Liver (tissue), 9 donors: ENCODE measurements around the gene GPX4. TPM values are rescaled to one million over a fixed set of nuclear protein-coding genes. Genes with fewer than 3 reads are reported as not detected.
"Not testable (repeated sequence)": the region's sequence is repeated elsewhere in the genome, so short reads cannot be mapped to it uniquely, and the experiment has no call there.

Experiments used
- DNase-seq: peaks from one replicate; pipeline ENCODE4 v3.0.0-alpha.2; 2017; ENCODE audit warnings: low spot score
- H3K27ac ChIP-seq, 2 donors: one replicate each; pipeline ENCODE4 v1.7.0; 2013; ENCODE audit warnings: inconsistent platforms in 2 of 2, low read length in 2 of 2, control low read depth in 1 of 2, low read depth in 1 of 2, mild to moderate bottlenecking in 1 of 2
- H3K27me3 ChIP-seq, 4 donors: one replicate each; pipeline versions ENCODE4 v1.6.1 to v1.7.0; 2013; ENCODE audit warnings: low read length in 3 of 4, inconsistent platforms in 1 of 4, mild to moderate bottlenecking in 1 of 4, moderate library complexity in 1 of 4; ENCODE audit not compliant: control insufficient read depth in 4 of 4, insufficient read depth in 4 of 4
- H3K36me3 ChIP-seq, 4 donors: one replicate each; pipeline versions ENCODE4 v1.6.1 to v1.7.0; 2013; ENCODE audit warnings: low read length in 3 of 4, mild to moderate bottlenecking in 3 of 4, low read depth in 1 of 4, moderate library complexity in 1 of 4; ENCODE audit not compliant: control insufficient read depth in 4 of 4, insufficient read depth in 3 of 4
- H3K4me1 ChIP-seq, 4 donors: one replicate each; pipeline versions ENCODE4 v1.6.1 to v1.7.0; 2013; ENCODE audit warnings: low read length in 3 of 4, mild to moderate bottlenecking in 3 of 4, moderate library complexity in 1 of 4; ENCODE audit not compliant: control insufficient read depth in 4 of 4, insufficient read depth in 4 of 4
- H3K4me3 ChIP-seq, 3 donors: one replicate each; pipeline versions ENCODE4 v1.6.1 to v1.7.0; 2013; ENCODE audit warnings: low read length in 3 of 3, control low read depth in 1 of 3, low read depth in 1 of 3, mild to moderate bottlenecking in 1 of 3
- H3K9ac ChIP-seq, 2 donors: one replicate each; pipeline ENCODE4 v1.7.0; 2013; ENCODE audit warnings: low read length in 2 of 2, mild to moderate bottlenecking in 2 of 2, moderate library complexity in 2 of 2, control low read depth in 1 of 2, low read depth in 1 of 2
- H3K9me3 ChIP-seq, 4 donors: one replicate each; pipeline versions ENCODE4 v1.6.1 to v1.7.0; 2013; ENCODE audit warnings: low read length in 3 of 4; ENCODE audit not compliant: control insufficient read depth in 4 of 4
- EGR1 ChIP-seq, 2 donors: IDR thresholded peaks; 2 replicates each; pipeline ENCODE4 v1.6.1; 2016 to 2018; ENCODE audit warnings: antibody characterized with exemption in 2 of 2, low read depth in 2 of 2
- FOXA1 ChIP-seq: IDR thresholded peaks from 2 replicates; pipeline ENCODE4 v1.6.1; 2016; ENCODE audit warnings: antibody characterized with exemption
- FOXA2 ChIP-seq: IDR thresholded peaks from 2 replicates; pipeline ENCODE4 v1.6.1; 2016; ENCODE audit warnings: antibody characterized with exemption
- GABPA ChIP-seq, 2 donors: IDR thresholded peaks in 1 of 2; conservative IDR thresholded peaks in 1 of 2; 2 replicates each; pipeline ENCODE4 v1.6.1; 2016; ENCODE audit warnings: antibody characterized with exemption in 2 of 2, mild to moderate bottlenecking in 1 of 2, moderate library complexity in 1 of 2
- JUND ChIP-seq, 2 donors: IDR thresholded peaks; 2 replicates each; pipeline ENCODE4 v1.6.1; 2016; ENCODE audit warnings: antibody characterized with exemption in 2 of 2
- RAD21 ChIP-seq, 2 donors: IDR thresholded peaks; 2 replicates each; pipeline ENCODE4 v1.6.1; 2016; ENCODE audit warnings: antibody characterized with exemption in 2 of 2, mild to moderate bottlenecking in 2 of 2
- RXRA ChIP-seq, 2 donors: IDR thresholded peaks; 2 replicates each; pipeline ENCODE4 v1.6.1; 2017 to 2018; ENCODE audit warnings: antibody characterized with exemption in 2 of 2, mild to moderate bottlenecking in 1 of 2
- SP1 ChIP-seq: IDR thresholded peaks from 2 replicates; pipeline ENCODE4 v1.6.1; 2018; ENCODE audit warnings: antibody characterized with exemption, mild to moderate bottlenecking
- TAF1 ChIP-seq: conservative IDR thresholded peaks from 2 replicates; pipeline ENCODE4 v1.6.1; 2016; ENCODE audit warnings: antibody characterized with exemption, mild to moderate bottlenecking
- YY1 ChIP-seq: IDR thresholded peaks from 2 replicates; pipeline ENCODE4 v1.6.1; 2016; ENCODE audit warnings: antibody characterized with exemption, mild to moderate bottlenecking
- WGBS: extraction: QIAGEN DNeasy Blood & Tissue Kit; methylation state at CpG from one replicate; pipeline ENCODE4 v1.1.7; 2013; 5-methylcytosine and 5-hydroxymethylcytosine counted together
- polyA plus RNA-seq, 2 donors: library from polyadenylated mRNA; stranded (reverse) in 1 of 2; unstranded in 1 of 2; fragments of 200-250 nt in 1 of 2; fragments of >200 nt in 1 of 2; fragmentation: Nextera tagmentation in 1 of 2; extraction: Ambion mirVana in 1 of 2; gene quantifications; one replicate each; pipeline versions ENCODE4 v1.2.1 to v1.2.3, GENCODE V29; 2013 to 2015
- total RNA-seq, 2 donors: library from RNA; depleted of rRNA; stranded (reverse); fragments of >200 nt; gene quantifications; one replicate each; pipeline ENCODE4 v1.2.3, GENCODE V29; 2014
- TF ChIP-seq, protein P1 (sequence below): IDR thresholded peaks from 2 replicates; pipeline ENCODE4 v1.6.1; 2016; ENCODE audit warnings: antibody characterized with exemption, mild to moderate bottlenecking
- TF ChIP-seq, protein P2 (sequence below): IDR thresholded peaks from 2 replicates; pipeline ENCODE4 v1.6.1; 2016; ENCODE audit warnings: antibody characterized with exemption
- TF ChIP-seq, protein P3 (sequence below): IDR thresholded peaks from 2 replicates; pipeline ENCODE4 v1.6.1; 2016; ENCODE audit warnings: antibody characterized with exemption
- TF ChIP-seq, protein P4 (sequence below): IDR thresholded peaks from 2 replicates; pipeline ENCODE4 v1.6.1; 2016; ENCODE audit warnings: antibody characterized with exemption
- donor health status: healthy.
- donor health status: healthy.
- donor health status: healthy.
- donor health status: healthy.
- donor health status: healthy.

GPX4 gene
- total and polyA plus RNA-seq, 4 donors = 122 to 558 (median 298) TPM

DNA sequence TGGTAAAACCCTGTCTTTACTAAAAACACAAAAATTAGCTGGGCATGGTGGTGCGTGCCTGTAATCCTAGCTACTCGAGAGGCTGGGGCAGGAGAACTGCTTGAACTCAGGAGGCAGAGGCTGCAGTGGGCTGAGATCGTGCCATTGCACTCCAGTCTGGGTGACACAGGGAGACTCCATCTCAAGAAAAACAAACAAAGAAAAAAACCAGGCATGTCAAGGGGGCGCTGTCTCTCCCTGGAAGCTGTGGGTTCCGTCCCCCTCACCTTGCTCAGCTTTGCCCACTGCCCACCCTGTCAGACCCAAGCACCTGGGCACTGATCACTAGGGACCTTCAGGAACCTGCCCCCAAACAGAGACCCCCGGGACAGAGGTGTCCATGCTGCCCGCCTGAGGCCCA, 25.3 kb downstream of the GPX4 start:
- peaks cover 3 to 28% (median 16%) of the 10 kb centered on the region in 4 donors for H3K36me3 ChIP-seq
- WGBS = 94% methylated on average over 7 of the region's 7 CpGs
- DNase-seq, H3K27me3 ChIP-seq, H3K4me3 ChIP-seq, H3K4me1 ChIP-seq, H3K9me3 ChIP-seq, H3K9ac ChIP-seq, H3K27ac ChIP-seq: not testable (repeated sequence)

DNA sequence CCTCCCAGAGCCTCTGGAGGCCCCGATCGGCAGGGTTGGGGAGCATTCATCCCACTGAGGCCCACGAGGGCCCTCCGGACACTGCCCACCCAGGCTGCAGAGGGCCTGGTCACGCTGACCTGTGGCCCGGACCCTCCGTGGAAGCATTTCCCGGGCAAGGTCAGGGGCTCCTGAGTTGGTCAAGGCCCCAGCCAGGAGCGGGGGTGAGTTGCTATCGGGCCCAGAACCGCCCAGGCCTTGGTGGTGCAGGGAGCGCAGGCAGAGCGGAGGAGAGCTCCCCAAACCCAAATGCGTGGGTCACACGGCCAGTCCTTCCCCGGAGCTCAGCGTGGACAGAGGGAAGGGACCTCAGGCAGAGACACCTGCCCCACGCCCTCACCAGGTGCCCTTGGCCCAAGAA, 25.7 kb downstream of the GPX4 start:
- peaks cover 0 to 4% (median 0%) of the 10 kb centered on the region in 4 donors for H3K4me1 ChIP-seq
- peaks cover 2 to 25% (median 14%) of the 10 kb centered on the region in 4 donors for H3K36me3 ChIP-seq
- peak overlapping the region in 1 of 2 donors; percentile 6 for H3K27ac ChIP-seq
- TF ChIP-seq, protein P1, sequence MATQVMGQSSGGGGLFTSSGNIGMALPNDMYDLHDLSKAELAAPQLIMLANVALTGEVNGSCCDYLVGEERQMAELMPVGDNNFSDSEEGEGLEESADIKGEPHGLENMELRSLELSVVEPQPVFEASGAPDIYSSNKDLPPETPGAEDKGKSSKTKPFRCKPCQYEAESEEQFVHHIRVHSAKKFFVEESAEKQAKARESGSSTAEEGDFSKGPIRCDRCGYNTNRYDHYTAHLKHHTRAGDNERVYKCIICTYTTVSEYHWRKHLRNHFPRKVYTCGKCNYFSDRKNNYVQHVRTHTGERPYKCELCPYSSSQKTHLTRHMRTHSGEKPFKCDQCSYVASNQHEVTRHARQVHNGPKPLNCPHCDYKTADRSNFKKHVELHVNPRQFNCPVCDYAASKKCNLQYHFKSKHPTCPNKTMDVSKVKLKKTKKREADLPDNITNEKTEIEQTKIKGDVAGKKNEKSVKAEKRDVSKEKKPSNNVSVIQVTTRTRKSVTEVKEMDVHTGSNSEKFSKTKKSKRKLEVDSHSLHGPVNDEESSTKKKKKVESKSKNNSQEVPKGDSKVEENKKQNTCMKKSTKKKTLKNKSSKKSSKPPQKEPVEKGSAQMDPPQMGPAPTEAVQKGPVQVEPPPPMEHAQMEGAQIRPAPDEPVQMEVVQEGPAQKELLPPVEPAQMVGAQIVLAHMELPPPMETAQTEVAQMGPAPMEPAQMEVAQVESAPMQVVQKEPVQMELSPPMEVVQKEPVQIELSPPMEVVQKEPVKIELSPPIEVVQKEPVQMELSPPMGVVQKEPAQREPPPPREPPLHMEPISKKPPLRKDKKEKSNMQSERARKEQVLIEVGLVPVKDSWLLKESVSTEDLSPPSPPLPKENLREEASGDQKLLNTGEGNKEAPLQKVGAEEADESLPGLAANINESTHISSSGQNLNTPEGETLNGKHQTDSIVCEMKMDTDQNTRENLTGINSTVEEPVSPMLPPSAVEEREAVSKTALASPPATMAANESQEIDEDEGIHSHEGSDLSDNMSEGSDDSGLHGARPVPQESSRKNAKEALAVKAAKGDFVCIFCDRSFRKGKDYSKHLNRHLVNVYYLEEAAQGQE = no peak
- TF ChIP-seq TAF1 = no peak
- H3K9me3 ChIP-seq = no peaks in the 10 kb centered on the region
- no peak for DNase-seq
- 96% methylated on average over 18 of the region's 18 CpGs for WGBS
- no peaks in the 10 kb centered on the region for H3K27me3 ChIP-seq
- no peak overlapping the region for H3K4me3 ChIP-seq
- H3K9ac ChIP-seq = no peak overlapping the region

DNA sequence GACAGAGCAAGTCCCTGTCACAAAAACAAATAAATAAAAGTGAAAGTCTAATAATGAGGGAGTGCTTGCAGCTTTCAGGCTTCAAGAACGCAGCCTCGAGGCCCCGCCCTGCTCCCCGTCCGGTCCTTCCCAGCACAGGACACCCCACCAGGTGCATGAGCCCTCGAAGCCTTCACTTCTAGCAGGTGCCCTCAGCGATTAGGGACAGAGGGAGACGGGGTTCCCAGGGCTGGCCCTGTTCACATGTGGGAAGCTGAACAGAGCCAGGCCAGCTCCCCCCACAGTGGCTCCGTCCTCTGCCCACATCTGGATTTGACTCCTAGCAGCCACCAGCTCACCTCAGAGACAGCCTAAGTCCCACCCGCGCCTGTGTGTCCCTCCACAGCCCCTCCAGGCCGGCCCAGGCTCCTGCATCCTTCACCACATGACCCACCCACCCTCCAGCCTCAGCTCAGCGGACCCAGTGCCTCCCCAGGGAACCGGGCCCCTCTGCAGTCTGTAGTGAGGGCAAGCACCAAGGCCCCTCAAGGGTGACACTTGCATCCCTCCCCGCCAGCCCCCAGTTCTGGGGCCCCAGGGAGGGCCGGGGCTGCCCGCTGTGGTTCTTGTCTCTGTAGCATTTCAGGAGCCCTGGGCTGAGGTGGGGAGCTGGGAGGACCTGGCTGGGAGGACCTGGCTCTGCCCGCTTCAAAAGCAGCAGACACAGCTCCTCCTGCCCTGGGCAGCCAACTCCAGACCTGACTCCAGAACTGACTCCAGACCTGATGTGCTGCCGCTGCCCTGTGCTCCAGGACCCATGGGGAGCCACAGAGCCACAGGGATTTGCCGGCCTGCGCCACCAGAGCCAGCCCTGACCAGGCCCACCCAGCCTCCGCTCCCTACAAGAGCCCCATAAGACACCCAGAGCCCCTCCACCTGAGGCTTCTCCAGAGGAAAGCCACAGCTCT, 27.2 kb downstream of the GPX4 start:
- no peak for DNase-seq
- WGBS = 67% methylated on average over 22 of the region's 22 CpGs
- no peak for TF ChIP-seq FOXA1
- TF ChIP-seq, protein P1 = no peak
- TF ChIP-seq YY1 = no peak
- no peak for TF ChIP-seq FOXA2
- no peak for TF ChIP-seq RXRA (IDR thresholded peaks at IDR 0.05)
- no peak for TF ChIP-seq EGR1 (IDR thresholded peaks at IDR 0.05; ENCODE audit: low read depth in 2 of 2)
- no peak for TF ChIP-seq TAF1
- TF ChIP-seq JUND (IDR thresholded peaks at IDR 0.05) = no peak
- TF ChIP-seq GABPA (IDR thresholded peaks at IDR 0.05 in 1 of 2, conservative IDR thresholded peaks at IDR 0.05 in 1 of 2) = no peak
- TF ChIP-seq, protein P2, sequence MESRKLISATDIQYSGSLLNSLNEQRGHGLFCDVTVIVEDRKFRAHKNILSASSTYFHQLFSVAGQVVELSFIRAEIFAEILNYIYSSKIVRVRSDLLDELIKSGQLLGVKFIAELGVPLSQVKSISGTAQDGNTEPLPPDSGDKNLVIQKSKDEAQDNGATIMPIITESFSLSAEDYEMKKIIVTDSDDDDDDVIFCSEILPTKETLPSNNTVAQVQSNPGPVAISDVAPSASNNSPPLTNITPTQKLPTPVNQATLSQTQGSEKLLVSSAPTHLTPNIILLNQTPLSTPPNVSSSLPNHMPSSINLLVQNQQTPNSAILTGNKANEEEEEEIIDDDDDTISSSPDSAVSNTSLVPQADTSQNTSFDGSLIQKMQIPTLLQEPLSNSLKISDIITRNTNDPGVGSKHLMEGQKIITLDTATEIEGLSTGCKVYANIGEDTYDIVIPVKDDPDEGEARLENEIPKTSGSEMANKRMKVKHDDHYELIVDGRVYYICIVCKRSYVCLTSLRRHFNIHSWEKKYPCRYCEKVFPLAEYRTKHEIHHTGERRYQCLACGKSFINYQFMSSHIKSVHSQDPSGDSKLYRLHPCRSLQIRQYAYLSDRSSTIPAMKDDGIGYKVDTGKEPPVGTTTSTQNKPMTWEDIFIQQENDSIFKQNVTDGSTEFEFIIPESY = no peak
- TF ChIP-seq SP1 = no peak
- no peak for TF ChIP-seq RAD21 (IDR thresholded peaks at IDR 0.05)
- TF ChIP-seq, protein P3, sequence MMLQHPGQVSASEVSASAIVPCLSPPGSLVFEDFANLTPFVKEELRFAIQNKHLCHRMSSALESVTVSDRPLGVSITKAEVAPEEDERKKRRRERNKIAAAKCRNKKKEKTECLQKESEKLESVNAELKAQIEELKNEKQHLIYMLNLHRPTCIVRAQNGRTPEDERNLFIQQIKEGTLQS = no peak
- TF ChIP-seq, protein P4, sequence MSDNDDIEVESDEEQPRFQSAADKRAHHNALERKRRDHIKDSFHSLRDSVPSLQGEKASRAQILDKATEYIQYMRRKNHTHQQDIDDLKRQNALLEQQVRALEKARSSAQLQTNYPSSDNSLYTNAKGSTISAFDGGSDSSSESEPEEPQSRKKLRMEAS = no peak

More for the DNA sequence above, 27.2 kb downstream of the GPX4 start:
- Histone ChIP-seq H3K4me3 (peak overlapping the region; percentile 20 to 65 (median 49)), H3K9ac (peak overlapping the region; percentile 36 to 58), H3K27me3 (no peaks in the 10 kb centered on the region), H3K4me1 (peaks cover 0 to 4% (median 0%) of the 10 kb centered on the region in 4 donors), H3K9me3 (no peaks in the 10 kb centered on the region), H3K36me3 (peaks cover 4 to 17% (median 11%) of the 10 kb centered on the region in 4 donors), H3K27ac (peak overlapping the region; percentile 83 to 91)
